ENCODE measurements around the gene LIN52.
"Not testable (repeated sequence)": the region's sequence is repeated elsewhere in the genome, so short reads cannot be mapped to it uniquely, and the experiment has no call there.

LIN52 gene

GRCh38 chr14:74109369-74109768, 24.6 kb downstream of the LIN52 start:
- H3K27ac ChIP-seq = no peak overlapping the region
- TF ChIP-seq ZFX (IDR thresholded peaks at IDR 0.05) = no peak
- no peak for TF ChIP-seq CTCF (conservative IDR thresholded peaks at IDR 0.05)

GRCh38 chr14:74111395-74112216, 26.9 kb downstream of the LIN52 start:
- H3K27ac ChIP-seq = not testable (repeated sequence)
- TF ChIP-seq CTCF (conservative IDR thresholded peaks at IDR 0.05) = peak; percentile 75

GRCh38 chr14:74125487-74125886, 40.7 kb downstream of the LIN52 start:
- H3K27ac ChIP-seq = not testable (repeated sequence)

- H3K27ac ChIP-seq = no peak overlapping the region
- TF ChIP-seq CTCF (conservative IDR thresholded peaks at IDR 0.05) = no peak
- TF ChIP-seq ZFX (IDR thresholded peaks at IDR 0.05) = no peak
Measured at GRCh38 chr14:74126315-74127013, 41.7 kb downstream of the LIN52 start.

GRCh38 chr14:74127634-74128033, 42.9 kb downstream of the LIN52 start:
- TF ChIP-seq CTCF (conservative IDR thresholded peaks at IDR 0.05) = no peak
- no peak for TF ChIP-seq ZFX (IDR thresholded peaks at IDR 0.05)

GRCh38 chr14:74133833-74134481, 49.2 kb downstream of the LIN52 start:
- TF ChIP-seq ZFX (IDR thresholded peaks at IDR 0.05) (no peak), CTCF (conservative IDR thresholded peaks at IDR 0.05) (no peak)

More at GRCh38 chr14:74127634-74128033, 42.9 kb downstream of the LIN52 start:
- no peak overlapping the region for H3K27ac ChIP-seq

GRCh38 chr14:74134484-74134883, 49.7 kb downstream of the LIN52 start:
- TF ChIP-seq ZFX (IDR thresholded peaks at IDR 0.05) = no peak
- TF ChIP-seq CTCF (conservative IDR thresholded peaks at IDR 0.05) = no peak
- no peak overlapping the region for H3K27ac ChIP-seq

More at GRCh38 chr14:74133833-74134481, 49.2 kb downstream of the LIN52 start:
- H3K27ac ChIP-seq = no peak overlapping the region

Measured in C4-2B (cell line).